Endothelial cell of umbilical vein (primary cell): Measurements from ENCODE around the gene SPTB. TPM values are rescaled to one million over a fixed set of nuclear protein-coding genes. Genes with fewer than 3 reads are reported as not detected.

ENCODE experiments used
- BruUV-seq: library from RNA; stranded (reverse); fragments of 400-500 nt; replicated peaks from 2 replicates; lab custom pipeline; 2021; lab: Mats Ljungman, UMichigan
- CTCF ChIA-PET: fragments of 300-600, 350-600 bp; sonication (Branson Sonifier 250); formaldehyde crosslinking; loops from one replicate; lab custom pipeline; 2021; ENCODE audit warnings: antibody characterized with exemption, inconsistent platforms; lab: Charles Lee
- POLR2A ChIA-PET: fragments of 300-600, 350-600 bp; sonication (Branson Sonifier 250); formaldehyde crosslinking; loops from one replicate; lab custom pipeline; 2021; ENCODE audit warnings: antibody characterized with exemption, inconsistent platforms; lab: Charles Lee
- DNase-seq: peaks from one replicate; pipeline ENCODE4 v3.0.0-alpha.2; 2011; ENCODE audit warnings: low read depth, low spot score
- FAIRE-seq: peaks from 2 replicates; lab custom pipeline; 2011; peaks lifted over from hg19 to GRCh38; lab: Jason Lieb, UNC
- H2AFZ ChIP-seq: 2 replicates; pipeline ENCODE4 v1.6.0; 2012; ENCODE audit warnings: low read depth, low read length, control low read depth, inconsistent platforms
- H3K27ac ChIP-seq: 2 replicates; pipeline ENCODE4 v1.5.1; 2011; ENCODE audit warnings: low read depth, mild to moderate bottlenecking, control low read depth, low read length, moderate library complexity; ENCODE audit not compliant: insufficient read depth
- H3K27me3 ChIP-seq, 2 experiments: 2 replicates each; pipeline versions ENCODE4 v1.6.0 to v1.6.1; 2011; ENCODE audit warnings: low read length in 2 of 2, mixed read lengths in 1 of 2; ENCODE audit not compliant: control insufficient read depth in 2 of 2, insufficient read depth in 2 of 2
- H3K36me3 ChIP-seq, 2 experiments: 2 replicates in 1 of 2; 3 replicates in 1 of 2; pipeline ENCODE4 v1.5.1; 2011; ENCODE audit warnings: low read length in 2 of 2, mild to moderate bottlenecking in 1 of 2, moderate library complexity in 1 of 2; ENCODE audit not compliant: control insufficient read depth in 2 of 2, insufficient read depth in 2 of 2; ENCODE audit errors: extremely low read depth in 1 of 2
- H3K4me1 ChIP-seq: 3 replicates; pipeline ENCODE4 v1.5.1; 2011; ENCODE audit warnings: mild to moderate bottlenecking, low read length; ENCODE audit not compliant: control insufficient read depth, insufficient read depth; ENCODE audit errors: extremely low read depth
- H3K4me2 ChIP-seq: 2 replicates; pipeline ENCODE4 v1.6.1; 2011; ENCODE audit warnings: low read length, control low read depth, mixed read lengths; ENCODE audit not compliant: insufficient read depth
- H3K4me3 ChIP-seq, 3 experiments: fragments of 200-600 bp in 1 of 3; sonication (generic), shearing (Covaris generic) in 1 of 3; replicated peaks in 1 of 3; 2 replicates each; pipeline ENCODE4 v1.5.1; 2011 to 2016; ENCODE audit warnings: control low read depth in 3 of 3, low read length in 3 of 3, mild to moderate bottlenecking in 2 of 3, inconsistent platforms in 1 of 3, low read depth in 1 of 3, moderate library complexity in 1 of 3; ENCODE audit not compliant: insufficient read depth in 1 of 3
- H3K79me2 ChIP-seq: 2 replicates; pipeline ENCODE4 v1.6.0; 2012; ENCODE audit warnings: low read length, inconsistent platforms; ENCODE audit not compliant: control insufficient read depth, insufficient read depth
- H3K9ac ChIP-seq: replicated peaks from 2 replicates; pipeline ENCODE3; 2011; ENCODE audit warnings: low read length, control low read depth; ENCODE audit not compliant: insufficient read depth; ENCODE audit errors: extremely low read depth
- H3K9me1 ChIP-seq: replicated peaks from 3 replicates; pipeline ENCODE4 v1.6.0; 2011; ENCODE audit warnings: mild to moderate bottlenecking, low read length; ENCODE audit not compliant: control insufficient read depth, insufficient read depth; ENCODE audit errors: extremely low read depth
- H3K9me3 ChIP-seq: replicated peaks from 2 replicates; pipeline ENCODE4 v1.5.1; 2012; ENCODE audit warnings: low read length, inconsistent platforms; ENCODE audit not compliant: control insufficient read depth, insufficient read depth
- H4K20me1 ChIP-seq: replicated peaks from 2 replicates; pipeline ENCODE3; 2011; ENCODE audit warnings: mild to moderate bottlenecking, low read length; ENCODE audit not compliant: control insufficient read depth, insufficient read depth; ENCODE audit errors: extremely low read depth
- CTCF ChIP-seq, 2 donors: IDR thresholded peaks; 1 replicate in 1 of 2; 2 replicates in 1 of 2; pipeline ENCODE4 v1.5.1; 2011; ENCODE audit warnings: low read length in 2 of 2, mild to moderate bottlenecking in 2 of 2, moderate library complexity in 2 of 2, control low read depth in 1 of 2, inconsistent platforms in 1 of 2, low read depth in 1 of 2; ENCODE audit not compliant: insufficient read depth in 1 of 2; ENCODE audit errors: extremely low read depth in 1 of 2
- EZH2 ChIP-seq: IDR thresholded peaks from 2 replicates; pipeline ENCODE4 v1.6.1; 2012; ENCODE audit warnings: borderline replicate concordance, low read depth, mild to moderate bottlenecking, moderate library complexity, low read length, inconsistent platforms; ENCODE audit not compliant: severe bottlenecking
- FOS ChIP-seq: IDR thresholded peaks from 2 replicates; pipeline ENCODE4 v1.6.1; 2011; ENCODE audit warnings: mild to moderate bottlenecking, low read length, moderate library complexity, borderline replicate concordance; ENCODE audit not compliant: insufficient read depth
- GATA2 ChIP-seq: IDR thresholded peaks from 2 replicates; pipeline ENCODE4 v1.7.0; 2011; ENCODE audit warnings: low read depth, mild to moderate bottlenecking, moderate library complexity, mixed read lengths, low read length; ENCODE audit not compliant: insufficient read length, insufficient read depth
- JUN ChIP-seq: IDR thresholded peaks from 2 replicates; pipeline ENCODE4 v1.6.1; 2011; ENCODE audit warnings: borderline replicate concordance, low read depth; ENCODE audit not compliant: insufficient read length, insufficient read depth
- MAX ChIP-seq: IDR thresholded peaks from 2 replicates; pipeline ENCODE4 v1.6.1; 2011; ENCODE audit not compliant: insufficient read depth, insufficient read length
- MYC ChIP-seq: IDR thresholded peaks from one replicate; pipeline ENCODE4 v1.6.1; 2011; ENCODE audit warnings: mild to moderate bottlenecking, low read depth, low read length
- POLR2A ChIP-seq: IDR thresholded peaks from 2 replicates; pipeline ENCODE4 v1.6.1; 2012; ENCODE audit warnings: low read depth, mild to moderate bottlenecking, control low read depth, low read length
- POLR2AphosphoS5 ChIP-seq: IDR thresholded peaks from 2 replicates; pipeline ENCODE4 v1.6.1; 2012; ENCODE audit warnings: low read depth, mild to moderate bottlenecking, control low read depth, low read length, moderate library complexity; ENCODE audit not compliant: insufficient read depth
- dilution Hi-C: fragments of 300-500 bp; cut with MboI; formaldehyde crosslinking; loops from one replicate; pipeline ENCODE4 v1.15.0; 2019; ENCODE audit warnings: low sequenced_read_pairs; ENCODE audit not compliant: extremely low pct_ligation_motif_present
- intact Hi-C: fragments of 100-400 bp; cut with micrococcal nuclease; formaldehyde crosslinking; loops from one replicate; pipeline ENCODE4 v1.10.0; 2022
- polyA plus RNA-seq, 4 experiments: library from polyadenylated mRNA; depleted of rRNA in 3 of 4; stranded (reverse) in 3 of 4; unstranded in 1 of 4; fragments of >200 nt; gene quantifications; 2 replicates each; pipeline versions ENCODE4 v1.2.1 to v1.2.3, GENCODE V29; 2011 to 2012; ENCODE audit warnings: missing spikeins in 1 of 4
- total RNA-seq: library from RNA; stranded (reverse); gene quantifications from 2 replicates; pipeline ENCODE4 v1.2.3, GENCODE V29; 2021

The SPTB gene
- total and polyA plus RNA-seq, 2 donors (not counting 3 experiments of a cell fraction or from before 2014, with no cell fraction given), result 0.03 to 0.07 TPM

DNA sequence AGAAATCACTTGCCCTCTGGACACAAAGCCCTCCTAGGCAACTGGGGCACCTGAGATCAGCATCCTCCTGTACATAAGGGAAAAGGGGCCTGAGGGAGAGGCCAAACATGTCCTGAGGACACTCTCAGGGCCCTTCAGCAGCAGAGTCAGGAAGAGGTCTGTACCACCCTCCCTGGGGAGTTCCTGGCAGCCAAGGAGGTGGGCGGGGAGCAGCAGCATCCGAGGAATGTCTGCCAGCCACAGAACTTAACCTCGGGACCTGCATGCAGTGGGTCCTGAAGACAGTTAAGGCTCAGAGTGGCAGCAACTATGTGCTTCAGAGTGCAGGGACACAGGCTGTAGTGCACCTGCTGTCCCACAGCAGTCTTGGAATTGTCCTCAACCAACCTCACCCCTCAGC is 62.1 kb downstream of the SPTB start:
- Histone ChIP-seq H3K27ac (no peak overlapping the region), H3K4me3 (no peak overlapping the region), H3K4me1 (no peaks in the 10 kb centered on the region), H3K9me1 (no peaks in the 10 kb centered on the region), H2AFZ (no peak overlapping the region), H3K9ac (no peak overlapping the region), H4K20me1 (no peaks in the 10 kb centered on the region), H3K79me2 (no peaks in the 10 kb centered on the region), H3K27me3 (peaks cover 14 to 28% of the 10 kb centered on the region in 2 experiments), H3K9me3 (no peaks in the 10 kb centered on the region), H3K36me3 (no peaks in the 10 kb centered on the region), H3K4me2 (no peak overlapping the region)
- DNase-seq, result no peak
- no peak for FAIRE-seq
- BruUV-seq, result no TSS peak
- dilution Hi-C loops, result no loop called here
- intact Hi-C loops, result no loop called here
- TF ChIP-seq JUN, result no peak
- TF ChIP-seq FOS, result no peak
- TF ChIP-seq MYC, result no peak
- no peak for TF ChIP-seq GATA2
- no peak for TF ChIP-seq CTCF (IDR thresholded peaks at IDR 0.05; ENCODE audit: extremely low read depth in 1 of 2, insufficient read depth in 1 of 2, low read depth in 1 of 2, low read length in 2 of 2)
- no peak for TF ChIP-seq MAX
- no peak for TF ChIP-seq EZH2
- TF ChIP-seq POLR2AphosphoS5, result no peak
- no peak for TF ChIP-seq POLR2A
- POLR2A ChIA-PET, result no interaction called here
- CTCF ChIA-PET, result interaction anchor here (1.1 kb wide), 1 partner anchor 74 kb away, joined by 3 read pairs; no protein-coding TSS in a partner anchor
